ENCODE data around the gene COG7. TPM values are rescaled to one million over a fixed set of nuclear protein-coding genes. Genes with fewer than 3 reads are reported as not detected.

The COG7 gene

DNA sequence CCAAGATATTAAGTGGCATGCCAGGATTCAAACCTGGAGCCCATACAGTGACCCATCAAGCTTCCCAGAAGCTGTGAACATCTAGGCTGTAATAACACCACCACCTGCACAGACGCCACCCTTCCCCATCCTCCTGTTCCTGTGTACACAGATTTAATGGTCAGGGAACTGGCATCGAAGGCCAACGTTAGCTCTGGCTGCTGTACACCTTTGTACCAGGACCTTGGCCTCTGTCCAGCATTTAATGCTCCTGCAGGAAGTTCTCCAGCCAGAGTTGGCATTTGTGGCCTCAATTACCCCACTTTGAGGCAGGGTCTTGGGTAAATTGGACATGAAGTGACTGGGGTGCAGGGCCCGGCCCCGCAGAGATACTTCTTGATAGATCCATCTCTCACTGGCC is 101.6 kb downstream of the COG7 start:
- H3K4me3 ChIP-seq (ENCODE audit: low read length): no peak overlapping the region
- no peaks in the 10 kb centered on the region for H3K36me3 ChIP-seq (ENCODE audit: insufficient read depth, low read length)
- H3K27me3 ChIP-seq (ENCODE audit: control insufficient read depth, insufficient read depth, low read length): peaks cover 3% of the 10 kb centered on the region
- H3K4me2 ChIP-seq (ENCODE audit: low read length): no peak overlapping the region
- H3K9ac ChIP-seq (ENCODE audit: low read depth, low read length): no peak overlapping the region
- no peaks in the 10 kb centered on the region for H3K9me3 ChIP-seq (replicated peaks; ENCODE audit: low read length)
- H3K4me1 ChIP-seq (ENCODE audit: control insufficient read depth, insufficient read depth, low read length): no peaks in the 10 kb centered on the region

DNA sequence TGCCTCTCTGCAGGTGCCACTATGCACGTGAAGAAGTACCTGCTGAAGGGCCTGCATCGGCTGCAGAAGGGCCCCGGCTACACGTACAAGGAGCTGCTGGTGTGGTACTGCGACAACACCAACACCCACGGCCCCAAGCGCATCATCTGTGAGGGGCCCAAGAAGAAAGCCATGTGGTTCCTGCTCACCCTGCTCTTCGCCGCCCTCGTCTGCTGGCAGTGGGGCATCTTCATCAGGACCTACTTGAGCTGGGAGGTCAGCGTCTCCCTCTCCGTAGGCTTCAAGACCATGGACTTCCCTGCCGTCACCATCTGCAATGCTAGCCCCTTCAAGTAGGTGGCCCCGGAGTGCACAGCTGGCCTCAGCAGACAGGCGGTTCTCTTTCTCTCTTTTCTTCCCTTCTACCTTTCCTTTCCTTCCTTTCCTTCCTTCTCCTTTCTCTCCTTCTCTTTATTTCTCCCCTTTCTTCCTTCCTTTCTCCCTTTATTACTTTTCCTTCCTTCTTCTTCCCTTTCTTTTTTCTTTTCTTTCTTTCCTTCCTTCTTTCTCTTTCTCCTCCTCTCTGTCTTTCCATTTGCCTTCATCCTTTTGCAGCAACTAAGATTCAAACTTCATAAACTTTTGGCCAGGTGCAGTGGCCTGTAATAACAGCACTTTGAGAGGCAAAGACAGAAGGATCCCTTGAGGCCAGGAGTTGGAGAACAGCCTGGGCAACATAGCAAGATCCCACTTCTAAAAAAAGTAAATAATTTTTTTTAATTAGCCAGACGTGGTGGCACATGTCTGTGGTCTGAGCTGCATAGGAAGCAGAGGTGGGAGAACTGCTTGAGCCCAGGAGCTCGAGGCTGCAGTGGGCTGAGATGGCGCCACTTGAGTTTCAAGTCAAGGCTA is 104.2 kb downstream of the COG7 start:
- Histone ChIP-seq H3K4me1 (ENCODE audit: control insufficient read depth, insufficient read depth, low read length) (no peaks in the 10 kb centered on the region), H3K9ac (ENCODE audit: low read depth, low read length) (no peak overlapping the region), H3K4me2 (ENCODE audit: low read length) (no peak overlapping the region), H3K27me3 (ENCODE audit: control insufficient read depth, insufficient read depth, low read length) (peaks cover 3% of the 10 kb centered on the region), H3K36me3 (ENCODE audit: insufficient read depth, low read length) (no peaks in the 10 kb centered on the region), H3K4me3 (ENCODE audit: low read length) (no peak overlapping the region), H3K9me3 (replicated peaks; ENCODE audit: low read length) (no peaks in the 10 kb centered on the region)

DNA sequence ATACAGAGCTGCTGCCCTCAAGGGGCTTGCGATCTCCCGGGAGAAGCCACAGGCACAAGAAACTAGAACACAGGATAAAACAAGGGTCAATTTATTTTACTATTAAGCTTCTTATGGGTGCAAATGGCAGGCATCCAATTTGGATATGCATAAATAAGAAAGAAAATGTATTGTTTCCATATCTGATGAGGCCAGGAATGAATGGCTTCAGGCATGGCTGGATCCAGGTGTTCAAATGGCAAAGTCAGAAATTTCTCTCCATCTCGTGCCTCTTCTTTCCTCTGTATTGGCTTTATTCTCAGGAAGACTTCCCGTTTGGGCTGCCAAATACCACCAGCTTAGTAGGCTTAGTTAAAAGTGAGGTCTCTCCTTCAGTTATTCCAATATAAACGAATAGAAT is 107.8 kb downstream of the COG7 start:
- Histone ChIP-seq H3K9me3 (replicated peaks; ENCODE audit: low read length) (no peaks in the 10 kb centered on the region), H3K4me2 (ENCODE audit: low read length) (no peak overlapping the region), H3K9ac (ENCODE audit: low read depth, low read length) (no peak overlapping the region), H3K27me3 (ENCODE audit: control insufficient read depth, insufficient read depth, low read length) (peaks cover 15% of the 10 kb centered on the region), H3K4me1 (ENCODE audit: control insufficient read depth, insufficient read depth, low read length) (no peaks in the 10 kb centered on the region), H3K36me3 (ENCODE audit: insufficient read depth, low read length) (no peaks in the 10 kb centered on the region), H3K4me3 (ENCODE audit: low read length) (no peak overlapping the region)

DNA sequence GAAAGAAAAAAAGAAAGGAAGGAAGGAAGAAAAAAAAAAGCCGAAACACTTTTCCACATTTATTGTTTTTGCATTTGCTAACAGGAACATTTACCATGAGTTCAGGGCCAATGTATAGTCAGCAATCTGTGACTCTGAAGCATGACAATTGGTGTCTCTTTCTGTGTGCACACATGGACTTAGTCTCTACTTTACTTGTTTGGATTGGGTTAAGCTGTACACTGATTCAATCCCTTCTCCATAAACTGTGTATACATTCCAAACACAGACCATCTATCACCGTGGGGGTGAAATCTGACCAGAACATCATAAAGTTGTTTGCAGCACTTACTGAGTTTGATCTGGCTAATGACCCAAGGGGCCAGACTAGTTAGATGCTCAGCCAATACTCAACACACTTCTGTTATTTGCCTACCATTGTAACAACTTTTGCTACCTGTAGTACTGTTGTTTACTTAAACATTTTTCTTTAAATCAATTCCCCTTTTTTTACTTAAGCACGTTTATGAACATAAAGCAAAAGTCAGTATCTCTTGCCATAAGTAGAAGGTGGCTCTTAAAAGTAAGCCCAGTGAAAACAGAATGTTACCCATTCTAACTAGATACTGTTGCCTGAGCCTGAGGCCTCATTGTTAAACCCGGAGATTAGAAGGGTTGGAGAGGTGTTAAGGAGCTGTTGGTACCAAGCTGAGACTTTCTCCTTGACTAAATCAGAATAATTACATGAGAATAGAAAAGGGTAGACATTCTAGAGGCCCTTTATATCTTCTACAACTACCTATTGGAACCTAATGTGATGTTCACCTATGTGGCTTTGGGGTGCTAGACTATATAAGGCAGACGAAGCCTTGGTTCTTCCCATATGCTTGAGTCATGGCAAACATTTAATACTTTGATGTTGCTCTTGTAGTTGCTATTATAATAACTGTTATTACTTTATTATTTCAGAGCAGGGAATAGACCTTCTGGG is 109.1 kb downstream of the COG7 start:
- Histone ChIP-seq H3K36me3 (ENCODE audit: insufficient read depth, low read length) (no peaks in the 10 kb centered on the region), H3K9ac (ENCODE audit: low read depth, low read length) (no peak overlapping the region), H3K27me3 (ENCODE audit: control insufficient read depth, insufficient read depth, low read length) (peaks cover 15% of the 10 kb centered on the region), H3K4me1 (ENCODE audit: control insufficient read depth, insufficient read depth, low read length) (no peaks in the 10 kb centered on the region), H3K9me3 (replicated peaks; ENCODE audit: low read length) (no peaks in the 10 kb centered on the region), H3K4me3 (ENCODE audit: low read length) (no peak overlapping the region), H3K4me2 (ENCODE audit: low read length) (no peak overlapping the region)

DNA sequence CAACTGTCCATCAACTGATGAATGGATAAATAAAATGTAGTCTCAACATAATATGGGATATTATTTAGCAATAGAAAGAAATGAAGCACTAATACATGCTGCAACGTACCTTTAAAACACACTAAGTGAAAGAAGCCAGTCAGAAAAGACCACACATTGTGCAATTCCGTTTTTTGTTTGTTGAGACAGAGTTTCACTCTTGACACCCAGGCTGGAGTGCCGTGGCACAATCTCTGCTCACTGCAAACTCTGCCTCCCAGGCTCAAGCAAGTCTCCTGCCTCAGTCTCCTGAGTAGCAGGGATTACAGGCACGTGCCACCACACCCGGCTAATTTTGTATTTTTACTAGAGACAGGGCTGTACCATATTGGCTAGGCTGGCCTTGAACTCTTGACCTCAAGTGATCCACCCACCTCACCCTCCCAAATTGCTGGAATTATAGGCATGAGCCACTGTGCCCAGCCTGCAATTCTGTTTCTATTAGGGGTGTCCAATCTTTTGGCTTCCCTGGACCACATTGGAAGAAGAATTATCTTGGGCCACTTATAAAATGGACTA is 110.8 kb downstream of the COG7 start:
- no peak overlapping the region for H3K4me2 ChIP-seq (ENCODE audit: low read length)
- peaks cover 17% of the 10 kb centered on the region for H3K27me3 ChIP-seq (ENCODE audit: control insufficient read depth, insufficient read depth, low read length)
- no peak overlapping the region for H3K4me3 ChIP-seq (ENCODE audit: low read length)
- no peaks in the 10 kb centered on the region for H3K36me3 ChIP-seq (ENCODE audit: insufficient read depth, low read length)
- H3K9ac ChIP-seq (ENCODE audit: low read depth, low read length): no peak overlapping the region
- no peaks in the 10 kb centered on the region for H3K4me1 ChIP-seq (ENCODE audit: control insufficient read depth, insufficient read depth, low read length)
- no peaks in the 10 kb centered on the region for H3K9me3 ChIP-seq (replicated peaks; ENCODE audit: low read length)

DNA sequence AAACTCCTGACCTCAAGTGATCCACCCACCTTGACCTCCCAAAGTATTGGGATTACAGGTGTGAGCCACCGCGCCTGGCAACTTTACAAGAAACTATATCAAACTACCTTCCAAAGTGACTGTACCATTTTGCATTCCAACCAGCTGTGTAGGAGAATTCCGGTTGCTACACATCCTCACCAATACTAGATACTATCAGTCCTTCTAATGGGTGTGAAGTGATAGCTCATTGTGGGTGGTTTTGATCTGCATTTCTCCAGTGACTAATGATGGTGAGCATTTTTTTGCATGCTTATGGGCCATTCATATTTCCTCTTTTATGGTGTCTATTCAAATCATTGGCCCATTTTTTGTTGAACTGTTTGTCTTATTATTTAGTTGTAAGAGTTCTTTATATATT is 113.2 kb downstream of the COG7 start:
- Histone ChIP-seq H3K4me1 (ENCODE audit: control insufficient read depth, insufficient read depth, low read length) (no peaks in the 10 kb centered on the region), H3K36me3 (ENCODE audit: insufficient read depth, low read length) (no peaks in the 10 kb centered on the region), H3K4me3 (ENCODE audit: low read length) (no peak overlapping the region), H3K4me2 (ENCODE audit: low read length) (no peak overlapping the region), H3K9ac (ENCODE audit: low read depth, low read length) (no peak overlapping the region), H3K9me3 (replicated peaks; ENCODE audit: low read length) (no peaks in the 10 kb centered on the region), H3K27me3 (ENCODE audit: control insufficient read depth, insufficient read depth, low read length) (peaks cover 14% of the 10 kb centered on the region)

Small RNA genes lying within 50 kb of the gene (small RNA-seq; reads per million reads assigned to genes)
- not detected for gene RF00072

All from skeletal muscle satellite cell (primary cell).